ENCODE data around the gene DOK6.
A peak's percentile ranks its signal among the peaks of the same experiment; 100 is the strongest.
"Not testable (repeated sequence)": the region's sequence is repeated elsewhere in the genome, so short reads cannot be mapped to it uniquely, and the experiment has no call there.

The DOK6 gene

GRCh38 chr18:69616114-69616513 lies 215.4 kb downstream of the DOK6 start:
- no peak overlapping the region for H3K27ac ChIP-seq
- no peak for DNase-seq (ENCODE audit: low read depth, low spot score)

GRCh38 chr18:69617408-69617807 lies 216.7 kb downstream of the DOK6 start:
- DNase-seq (ENCODE audit: low read depth, low spot score) = no peak

GRCh38 chr18:69617888-69618287 lies 217.2 kb downstream of the DOK6 start:
- DNase-seq (ENCODE audit: low read depth, low spot score) = no peak
- no peak overlapping the region for H3K27ac ChIP-seq

More at GRCh38 chr18:69617408-69617807, 216.7 kb downstream of the DOK6 start:
- no peak overlapping the region for H3K27ac ChIP-seq

GRCh38 chr18:69622184-69622583 lies 221.5 kb downstream of the DOK6 start:
- no peak overlapping the region for H3K27ac ChIP-seq
- no peak for DNase-seq (ENCODE audit: low read depth, low spot score)

- no peak overlapping the region for H3K27ac ChIP-seq
- DNase-seq (ENCODE audit: low read depth, low spot score) = no peak
These were observed 222.3 kb downstream of the DOK6 start for GRCh38 chr18:69622961-69623360.

- H3K27ac ChIP-seq = no peak overlapping the region
- DNase-seq (ENCODE audit: low read depth, low spot score) = no peak
These were observed 225.5 kb downstream of the DOK6 start for GRCh38 chr18:69626171-69626570.

GRCh38 chr18:69626643-69627242 lies 226.1 kb downstream of the DOK6 start:
- DNase-seq (ENCODE audit: low read depth, low spot score) = no peak
- H3K27ac ChIP-seq = no peak overlapping the region

GRCh38 chr18:69628774-69629359 lies 228.2 kb downstream of the DOK6 start:
- no peak for DNase-seq (ENCODE audit: low read depth, low spot score)

GRCh38 chr18:69631281-69631680 lies 230.6 kb downstream of the DOK6 start:
- no peak for DNase-seq (ENCODE audit: low read depth, low spot score)
- H3K27ac ChIP-seq = peak overlapping the region; percentile 29

More at GRCh38 chr18:69628774-69629359, 228.2 kb downstream of the DOK6 start:
- no peak overlapping the region for H3K27ac ChIP-seq

GRCh38 chr18:69635482-69635881 lies 234.8 kb downstream of the DOK6 start:
- DNase-seq (ENCODE audit: low read depth, low spot score) = no peak
- no peak overlapping the region for H3K27ac ChIP-seq

- no peak overlapping the region for H3K27ac ChIP-seq
- no peak for DNase-seq (ENCODE audit: low read depth, low spot score)
These were observed 236.0 kb downstream of the DOK6 start for GRCh38 chr18:69636529-69637301.

GRCh38 chr18:69638056-69638455 lies 237.4 kb downstream of the DOK6 start:
- no peak for DNase-seq (ENCODE audit: low read depth, low spot score)
- H3K27ac ChIP-seq = no peak overlapping the region

GRCh38 chr18:69647702-69648101 lies 247.0 kb downstream of the DOK6 start:
- H3K27ac ChIP-seq = no peak overlapping the region
- no peak for DNase-seq (ENCODE audit: low read depth, low spot score)

GRCh38 chr18:69648486-69648885 lies 247.8 kb downstream of the DOK6 start:
- no peak for DNase-seq (ENCODE audit: low read depth, low spot score)

GRCh38 chr18:69649684-69650083 lies 249.0 kb downstream of the DOK6 start:
- no peak overlapping the region for H3K27ac ChIP-seq
- DNase-seq (ENCODE audit: low read depth, low spot score) = no peak

More at GRCh38 chr18:69648486-69648885, 247.8 kb downstream of the DOK6 start:
- no peak overlapping the region for H3K27ac ChIP-seq

- no peak for DNase-seq (ENCODE audit: low read depth, low spot score)
- no peak overlapping the region for H3K27ac ChIP-seq
These were observed 250.6 kb downstream of the DOK6 start for GRCh38 chr18:69651243-69651642.

- H3K27ac ChIP-seq = no peak overlapping the region
- DNase-seq (ENCODE audit: low read depth, low spot score) = no peak
These were observed 255.1 kb downstream of the DOK6 start for GRCh38 chr18:69655816-69656215.

- no peak overlapping the region for H3K27ac ChIP-seq
- DNase-seq (ENCODE audit: low read depth, low spot score) = no peak
These were observed 257.4 kb downstream of the DOK6 start for GRCh38 chr18:69658103-69658502.

- no peak overlapping the region for H3K27ac ChIP-seq
- no peak for DNase-seq (ENCODE audit: low read depth, low spot score)
These were observed 258.0 kb downstream of the DOK6 start for GRCh38 chr18:69658685-69659084.

GRCh38 chr18:69659142-69659651 lies 258.5 kb downstream of the DOK6 start:
- DNase-seq (ENCODE audit: low read depth, low spot score) = no peak
- H3K27ac ChIP-seq = no peak overlapping the region

- H3K27ac ChIP-seq; DNase-seq (ENCODE audit: low read depth, low spot score): not testable (repeated sequence)
These were observed 261.4 kb downstream of the DOK6 start for GRCh38 chr18:69662090-69662489.
